Measurements from ENCODE around the gene XRCC6. TPM values are rescaled to one million over a fixed set of nuclear protein-coding genes. Genes with fewer than 3 reads are reported as not detected.
"Not testable (repeated sequence)": the region's sequence is repeated elsewhere in the genome, so short reads cannot be mapped to it uniquely, and the experiment has no call there.

XRCC6 gene
- total RNA-seq, 2 donors from 2014 or later, result 147 to 165 TPM

GRCh38 chr22:41612603-41613306, 8.3 kb upstream of the XRCC6 start:
- Mint-ChIP-seq H3K27me3 (no peaks in the 10 kb centered on the region), H3K36me3 (ENCODE audit: low read depth) (peaks cover 3% of the 10 kb centered on the region)

GRCh38 chr22:41613456-41613855, 7.6 kb upstream of the XRCC6 start:
- H3K27me3 Mint-ChIP-seq, result no peaks in the 10 kb centered on the region
- no peak overlapping the region for H3K4me3 Mint-ChIP-seq
- H3K36me3 Mint-ChIP-seq (ENCODE audit: low read depth), result peaks cover under 1% of the 10 kb centered on the region
- no peaks in the 10 kb centered on the region for H3K9me3 ChIP-seq (ENCODE audit: control insufficient read depth, low read length, poor library complexity, severe bottlenecking)
- ATAC-seq, result no peak
- no peak for DNase-seq
- no peak overlapping the region for H3K27ac Mint-ChIP-seq
- H3K4me1 Mint-ChIP-seq, result peaks cover 3% of the 10 kb centered on the region

More at GRCh38 chr22:41612603-41613306, 8.3 kb upstream of the XRCC6 start:
- no peaks in the 10 kb centered on the region for H3K9me3 ChIP-seq (ENCODE audit: control insufficient read depth, low read length, poor library complexity, severe bottlenecking)
- Mint-ChIP-seq H3K4me3 (no peak overlapping the region), H3K4me1 (peaks cover under 1% of the 10 kb centered on the region), H3K27ac (peak overlapping the region; percentile 72)
- DNase-seq (no peak), ATAC-seq (no peak)

GRCh38 chr22:41619979-41620588, 1.0 kb upstream of the XRCC6 start:
- Mint-ChIP-seq H3K4me3 (peak overlapping the region; percentile 97), H3K27ac (peak overlapping the region; percentile 98), H3K27me3 (no peaks in the 10 kb centered on the region), H3K4me1 (peaks cover 18% of the 10 kb centered on the region), H3K36me3 (ENCODE audit: low read depth) (no peaks in the 10 kb centered on the region)
- peak in 2 of 3 donors; percentile 23 to 29 for DNase-seq
- ATAC-seq, result no peak
- H3K9me3 ChIP-seq (ENCODE audit: control insufficient read depth, low read length, poor library complexity, severe bottlenecking), result no peaks in the 10 kb centered on the region

- H3K4me3 Mint-ChIP-seq, result peak within 1 kb of the TSS; percentile 97
- H3K9me3 ChIP-seq (ENCODE audit: control insufficient read depth, low read length, poor library complexity, severe bottlenecking), result no peaks in the 10 kb centered on the region
- peak; percentile 24 for ATAC-seq
- no peaks in the 10 kb centered on the region for H3K27me3 Mint-ChIP-seq
- H3K36me3 Mint-ChIP-seq (ENCODE audit: low read depth), result no peaks in the 10 kb centered on the region
- peak within 1 kb of the TSS; percentile 98 for H3K27ac Mint-ChIP-seq
- H3K4me1 Mint-ChIP-seq, result peaks cover 18% of the 10 kb centered on the region
- no peak for DNase-seq
Observed at GRCh38 chr22:41620589-41621098, 451 bp upstream of the XRCC6 start, which contains the start of gene DESI1. TSS of gene DESI1 (minus strand) at chr22:41621043. CDS start at chr22:41620839, 204 bp downstream.

- H3K9me3 ChIP-seq (ENCODE audit: control insufficient read depth, low read length, poor library complexity, severe bottlenecking), result no peaks in the 10 kb centered on the region
- Mint-ChIP-seq H3K4me1 (peaks cover 18% of the 10 kb centered on the region), H3K36me3 (ENCODE audit: low read depth) (no peaks in the 10 kb centered on the region), H3K27me3 (no peaks in the 10 kb centered on the region), H3K4me3 (peak overlapping the region; percentile 97), H3K27ac (peak overlapping the region; percentile 98)
- no peak for DNase-seq
- no peak for ATAC-seq
Observed at GRCh38 chr22:41621911-41622179, 750 bp downstream of the XRCC6 start.

GRCh38 chr22:41625577-41625976, 4.5 kb downstream of the XRCC6 start:
- H3K27ac Mint-ChIP-seq, result peak overlapping the region; percentile 54
- ATAC-seq, result no peak
- no peak for DNase-seq
- no peak overlapping the region for H3K4me3 Mint-ChIP-seq
- H3K9me3 ChIP-seq (ENCODE audit: control insufficient read depth, low read length, poor library complexity, severe bottlenecking), result no peaks in the 10 kb centered on the region
- H3K36me3 Mint-ChIP-seq (ENCODE audit: low read depth), result peaks cover 5% of the 10 kb centered on the region
- peaks cover 20% of the 10 kb centered on the region for H3K4me1 Mint-ChIP-seq
- no peaks in the 10 kb centered on the region for H3K27me3 Mint-ChIP-seq

GRCh38 chr22:41631115-41631514, 10.0 kb downstream of the XRCC6 start:
- not testable (repeated sequence) for H3K36me3 Mint-ChIP-seq (ENCODE audit: low read depth); H3K9me3 ChIP-seq (ENCODE audit: control insufficient read depth, low read length, poor library complexity, severe bottlenecking); H3K27me3 Mint-ChIP-seq; DNase-seq; ATAC-seq; H3K4me1 Mint-ChIP-seq; H3K4me3 Mint-ChIP-seq; H3K27ac Mint-ChIP-seq

GRCh38 chr22:41631615-41632014, 10.5 kb downstream of the XRCC6 start:
- peak overlapping the region; percentile 3 for H3K27ac Mint-ChIP-seq
- H3K4me1 Mint-ChIP-seq; H3K36me3 Mint-ChIP-seq (ENCODE audit: low read depth); H3K4me3 Mint-ChIP-seq; H3K9me3 ChIP-seq (ENCODE audit: control insufficient read depth, low read length, poor library complexity, severe bottlenecking); DNase-seq; H3K27me3 Mint-ChIP-seq; ATAC-seq: not testable (repeated sequence)

- H3K4me1 Mint-ChIP-seq; H3K9me3 ChIP-seq (ENCODE audit: control insufficient read depth, low read length, poor library complexity, severe bottlenecking); H3K27me3 Mint-ChIP-seq; H3K4me3 Mint-ChIP-seq; ATAC-seq; DNase-seq; H3K36me3 Mint-ChIP-seq (ENCODE audit: low read depth); H3K27ac Mint-ChIP-seq: not testable (repeated sequence)
Observed at GRCh38 chr22:41634610-41635009, 13.5 kb downstream of the XRCC6 start.

- no peaks in the 10 kb centered on the region for H3K9me3 ChIP-seq (ENCODE audit: control insufficient read depth, low read length, poor library complexity, severe bottlenecking)
- H3K27me3 Mint-ChIP-seq, result no peaks in the 10 kb centered on the region
- H3K36me3 Mint-ChIP-seq (ENCODE audit: low read depth), result peaks cover 3% of the 10 kb centered on the region
- no peaks in the 10 kb centered on the region for H3K4me1 Mint-ChIP-seq
- no peak overlapping the region for H3K27ac Mint-ChIP-seq
- ATAC-seq (no peak), DNase-seq (no peak)
- H3K4me3 Mint-ChIP-seq, result no peak overlapping the region
Observed at GRCh38 chr22:41636467-41636866, 15.4 kb downstream of the XRCC6 start.

GRCh38 chr22:41637623-41638022, 16.5 kb downstream of the XRCC6 start:
- not testable (repeated sequence) for H3K27me3 Mint-ChIP-seq; DNase-seq; H3K36me3 Mint-ChIP-seq (ENCODE audit: low read depth); H3K9me3 ChIP-seq (ENCODE audit: control insufficient read depth, low read length, poor library complexity, severe bottlenecking); H3K4me3 Mint-ChIP-seq; H3K27ac Mint-ChIP-seq; ATAC-seq; H3K4me1 Mint-ChIP-seq

GRCh38 chr22:41638124-41638523, 17.0 kb downstream of the XRCC6 start:
- Mint-ChIP-seq H3K27me3 (no peaks in the 10 kb centered on the region), H3K4me1 (no peaks in the 10 kb centered on the region), H3K36me3 (ENCODE audit: low read depth) (peaks cover 3% of the 10 kb centered on the region), H3K4me3 (no peak overlapping the region), H3K27ac (no peak overlapping the region)
- ATAC-seq (no peak), DNase-seq (no peak)
- no peaks in the 10 kb centered on the region for H3K9me3 ChIP-seq (ENCODE audit: control insufficient read depth, low read length, poor library complexity, severe bottlenecking)

GRCh38 chr22:41638748-41639147, 17.7 kb downstream of the XRCC6 start:
- DNase-seq (no peak), ATAC-seq (no peak)
- Mint-ChIP-seq H3K36me3 (ENCODE audit: low read depth) (peaks cover 3% of the 10 kb centered on the region), H3K4me1 (no peaks in the 10 kb centered on the region), H3K27me3 (no peaks in the 10 kb centered on the region), H3K4me3 (no peak overlapping the region), H3K27ac (no peak overlapping the region)
- H3K9me3 ChIP-seq (ENCODE audit: control insufficient read depth, low read length, poor library complexity, severe bottlenecking), result no peaks in the 10 kb centered on the region

GRCh38 chr22:41641854-41642253, 20.8 kb downstream of the XRCC6 start:
- Mint-ChIP-seq H3K4me1 (no peaks in the 10 kb centered on the region), H3K4me3 (no peak overlapping the region), H3K36me3 (ENCODE audit: low read depth) (no peaks in the 10 kb centered on the region), H3K27ac (peak overlapping the region; percentile 27), H3K27me3 (no peaks in the 10 kb centered on the region)
- DNase-seq (no peak), ATAC-seq (no peak)
- no peaks in the 10 kb centered on the region for H3K9me3 ChIP-seq (ENCODE audit: control insufficient read depth, low read length, poor library complexity, severe bottlenecking)
